ENCODE measurements around the gene HINT2.

HINT2 gene

DNA sequence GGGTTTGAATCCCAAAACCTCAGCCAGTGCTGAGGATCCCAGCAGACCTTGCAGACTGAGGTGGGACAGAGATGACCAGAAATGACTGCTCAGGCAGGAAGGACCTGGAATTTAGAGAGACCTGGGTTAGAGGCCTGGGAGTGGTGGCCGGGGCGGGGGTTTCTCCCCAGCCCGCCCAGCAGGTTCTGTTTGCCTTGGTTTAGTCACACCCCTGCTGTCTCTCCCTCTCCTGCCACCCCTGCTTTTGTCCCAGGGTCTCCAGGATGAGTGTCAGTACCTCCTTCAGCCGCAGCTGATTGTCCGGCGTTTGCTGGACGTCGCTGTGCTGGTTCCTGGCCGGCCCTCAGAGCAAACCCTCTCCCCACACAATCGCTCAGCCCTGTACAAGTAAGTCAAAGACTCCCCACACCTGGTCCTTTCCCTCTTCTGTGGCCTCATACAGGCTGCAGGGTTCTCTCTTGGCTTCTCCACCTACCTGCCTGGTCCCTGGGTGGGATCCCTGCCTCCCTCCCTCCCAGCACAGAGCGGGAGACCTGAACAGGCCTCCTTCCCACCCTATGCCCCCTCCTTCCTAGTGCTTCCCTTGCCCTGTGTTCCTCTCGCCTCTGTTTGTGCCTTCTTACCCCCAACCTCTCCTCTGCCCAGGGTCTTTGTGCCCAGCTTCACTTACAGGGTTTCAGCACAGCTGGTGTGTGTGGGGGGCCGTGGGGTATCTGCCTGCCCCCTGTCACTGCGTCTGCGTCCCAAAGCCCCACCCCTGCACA, 26.2 kb upstream of the HINT2 start:
- no peak for DNase-seq

- DNase-seq: no peak
Measured at GRCh38 chr9:35839926-35840325, 25.1 kb upstream of the HINT2 start.

GRCh38 chr9:35836595-35836994, 21.8 kb upstream of the HINT2 start:
- DNase-seq: no peak

DNA sequence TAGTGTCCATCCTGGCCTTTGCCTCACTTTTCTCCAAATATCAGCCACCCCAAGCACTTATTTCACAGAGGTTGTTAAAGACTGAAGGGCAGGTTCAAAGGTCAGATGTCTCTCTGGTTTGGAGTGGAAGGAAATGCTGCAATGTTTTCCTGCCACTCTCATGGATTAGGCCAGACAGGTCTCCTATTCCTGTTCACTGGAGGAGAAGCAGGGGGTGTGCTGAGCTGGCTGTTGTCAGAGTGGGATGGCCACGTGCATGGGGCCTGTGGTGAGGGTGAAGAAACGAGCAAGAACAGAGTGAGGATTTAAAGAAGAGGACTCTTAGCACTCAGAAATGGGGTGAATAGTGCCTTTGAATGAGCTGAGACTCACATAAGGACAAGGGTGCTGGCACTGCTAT, 20.9 kb upstream of the HINT2 start:
- no peak for DNase-seq

GRCh38 chr9:35835216-35835632, 20.4 kb upstream of the HINT2 start:
- no peak for DNase-seq

GRCh38 chr9:35834260-35835215, 19.7 kb upstream of the HINT2 start:
- DNase-seq: no peak

- no peak for DNase-seq
Measured at GRCh38 chr9:35832814-35833213, 18.0 kb upstream of the HINT2 start.

DNA sequence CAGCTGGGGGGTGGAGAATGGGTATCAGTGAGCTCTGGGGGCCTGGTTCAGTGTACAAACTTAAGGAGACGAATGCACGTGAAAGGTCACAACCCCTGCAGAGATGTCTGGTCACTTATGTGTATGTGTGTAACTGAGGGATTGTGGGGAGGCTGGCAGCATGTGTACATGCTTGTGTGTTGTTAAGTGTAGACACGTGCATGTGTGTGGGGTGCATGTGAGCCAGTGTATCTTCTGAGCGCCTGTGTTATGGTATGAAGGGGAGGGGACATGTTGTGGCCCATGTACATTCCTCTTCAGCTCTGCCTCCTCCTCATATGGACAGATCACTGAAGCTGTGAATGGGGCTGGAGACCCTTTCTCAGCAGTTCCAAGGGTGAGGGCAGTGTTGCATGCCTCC, 16.2 kb upstream of the HINT2 start:
- no peak for DNase-seq

- DNase-seq: no peak
Measured at GRCh38 chr9:35829764-35830096, 14.9 kb upstream of the HINT2 start.

DNA sequence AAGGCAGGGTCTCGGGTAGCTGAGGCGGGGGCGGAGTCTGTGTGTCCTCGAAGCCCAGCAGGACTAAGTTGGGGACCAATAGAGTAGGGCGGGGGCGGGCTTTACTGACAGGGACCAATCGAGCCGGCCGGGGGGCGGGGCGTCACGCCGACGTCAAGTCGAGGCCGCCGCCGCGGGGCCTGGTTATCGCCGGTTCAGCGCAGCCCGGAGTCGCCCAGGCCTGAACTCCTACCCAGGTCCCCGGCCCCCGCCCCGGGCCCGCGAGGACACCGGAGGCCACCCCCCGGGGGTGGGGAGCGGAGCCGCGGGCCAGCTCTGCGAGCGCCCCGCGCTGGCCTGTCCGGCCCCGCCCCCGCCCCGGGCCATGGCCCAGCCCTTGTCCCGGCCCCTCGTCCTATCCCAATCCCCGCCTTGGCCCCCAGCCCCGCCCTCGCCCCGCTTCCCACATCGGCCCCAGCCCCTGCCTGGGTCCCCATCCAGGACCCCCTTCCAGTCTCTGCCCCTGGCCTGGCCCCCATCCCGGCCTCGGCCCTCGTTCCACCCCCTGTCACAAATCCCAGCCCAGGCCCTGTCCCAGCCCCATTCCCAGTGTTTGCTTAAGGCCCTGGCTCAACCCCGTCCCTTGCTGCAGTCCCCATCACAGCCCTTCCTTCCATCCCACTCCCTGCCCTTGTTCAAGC, 14.4 kb upstream of the HINT2 start, which contains the start of gene TMEM8B:
Gene TMEM8B (plus strand): TSS at position 145 of the 680 bp plus-strand sequence. CDS start 220 bp downstream, at position 365.
- DNase-seq: peak; percentile 97

DNA sequence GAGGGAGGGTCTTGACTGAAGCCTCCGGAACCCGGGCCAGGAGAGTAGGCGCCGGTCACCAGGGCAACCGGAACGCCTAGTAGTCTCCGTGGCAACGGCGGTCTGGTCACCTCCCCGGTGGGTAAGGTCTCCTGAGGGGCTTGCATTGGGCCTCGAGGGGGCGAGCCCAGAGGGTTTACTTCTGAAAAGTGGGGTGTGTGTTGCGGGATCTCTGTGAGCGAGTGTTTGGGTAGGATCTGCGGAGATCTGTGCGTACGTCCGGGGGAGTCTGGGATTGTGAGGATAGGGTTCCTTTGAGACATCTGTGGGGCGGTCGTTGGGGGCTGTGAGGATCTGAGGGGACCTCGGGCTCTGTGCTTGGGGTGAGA, 13.9 kb upstream of the HINT2 start, which contains the start of gene FAM221B:
Gene FAM221B (minus strand): TSS at position 17 of the 368 bp plus-strand sequence. CDS start 2,571 bp downstream, outside the sequence.
- no peak for DNase-seq

DNA sequence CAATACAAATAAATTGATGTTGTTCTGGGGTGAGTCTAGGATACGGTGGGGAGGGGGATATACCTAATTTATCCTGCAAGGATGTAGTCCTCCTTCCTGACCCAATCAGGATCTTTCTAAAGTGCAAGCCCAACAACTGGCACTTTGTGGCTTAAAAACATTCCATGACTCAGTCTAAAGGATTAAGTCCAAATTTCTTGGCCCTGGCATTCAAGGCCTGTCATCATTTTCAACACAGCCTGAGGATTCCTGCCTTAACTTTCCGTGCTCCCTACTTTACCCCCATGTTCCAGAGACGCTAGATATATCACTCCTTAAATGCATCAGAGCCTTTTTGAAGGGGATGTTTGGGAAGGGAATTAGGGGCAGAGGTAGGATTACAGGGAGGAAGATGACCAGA, 12.6 kb upstream of the HINT2 start:
- no peak for DNase-seq

DNA sequence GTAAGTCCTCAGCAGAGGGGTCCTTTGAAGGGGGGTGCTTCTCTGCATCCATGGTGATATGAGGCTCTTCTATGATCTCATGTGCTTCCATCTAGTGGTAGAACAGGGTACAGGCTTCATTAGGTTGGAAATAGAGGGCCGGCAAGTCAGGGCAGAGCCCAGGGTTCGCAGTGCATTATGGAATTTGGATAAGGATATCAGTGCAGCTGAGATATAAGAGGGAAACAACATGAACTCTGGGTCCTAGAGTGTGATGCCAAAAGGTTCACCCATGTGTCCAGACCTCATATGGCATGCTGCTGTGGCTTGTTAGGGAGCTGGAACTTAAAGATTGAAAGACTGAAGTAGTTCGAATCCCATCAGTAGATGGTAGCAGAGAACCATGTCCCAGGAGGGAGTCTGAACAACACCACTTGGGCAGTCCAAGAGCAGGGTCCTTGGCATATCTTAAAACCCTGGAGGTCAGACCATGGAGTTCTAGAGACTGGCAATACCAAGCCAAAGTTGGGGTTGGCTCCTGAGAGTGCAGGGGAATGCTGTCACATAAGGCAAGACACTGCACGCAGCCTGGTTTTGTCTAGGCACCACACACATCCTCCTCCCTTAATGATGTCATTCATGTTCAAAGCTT, 11.3 kb upstream of the HINT2 start:
- DNase-seq: peak; percentile 68

DNA sequence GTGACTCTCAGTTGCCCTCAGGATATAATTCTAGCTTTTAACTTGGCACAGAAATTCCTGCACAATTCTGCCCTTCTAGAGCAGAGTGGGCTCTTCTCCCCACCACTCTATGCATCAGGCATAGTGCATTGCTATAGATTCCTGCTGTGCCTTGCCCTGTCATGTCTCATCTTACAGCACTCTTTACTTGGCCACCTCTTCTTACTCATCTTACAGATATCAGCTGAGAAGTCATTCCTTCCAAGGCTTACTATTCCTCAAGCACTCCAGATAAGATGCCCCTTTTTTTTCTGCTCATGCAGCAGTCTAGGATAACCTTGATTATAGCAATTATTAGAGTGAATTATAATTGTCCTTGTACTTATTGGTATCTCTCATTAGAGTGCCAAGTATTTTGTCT, 8.1 kb upstream of the HINT2 start:
- no peak for DNase-seq

DNA sequence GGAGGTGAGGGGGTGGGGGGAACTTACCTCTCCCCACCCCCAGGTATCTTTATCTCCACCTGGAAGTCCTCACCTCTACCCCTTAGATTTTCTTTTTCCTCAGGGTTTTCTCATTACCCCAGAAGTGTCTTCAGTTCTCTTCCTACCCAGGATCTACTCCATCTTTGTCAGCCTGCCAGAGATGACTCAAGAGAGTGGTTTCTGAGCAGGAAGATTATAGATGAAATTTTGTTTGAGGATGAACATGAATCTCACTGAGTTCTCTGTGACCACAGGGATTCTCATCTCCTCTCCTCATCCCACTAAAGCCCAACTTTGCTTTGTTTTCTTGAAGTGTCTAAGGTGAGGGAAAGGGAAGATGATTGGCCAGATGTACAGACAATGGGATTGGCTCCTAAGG, 5.2 kb upstream of the HINT2 start:
- DNase-seq: no peak

GRCh38 chr9:35818341-35818740, 3.5 kb upstream of the HINT2 start:
- no peak for DNase-seq

- DNase-seq: no peak
Measured at GRCh38 chr9:35816708-35817107, 1.9 kb upstream of the HINT2 start.

DNA sequence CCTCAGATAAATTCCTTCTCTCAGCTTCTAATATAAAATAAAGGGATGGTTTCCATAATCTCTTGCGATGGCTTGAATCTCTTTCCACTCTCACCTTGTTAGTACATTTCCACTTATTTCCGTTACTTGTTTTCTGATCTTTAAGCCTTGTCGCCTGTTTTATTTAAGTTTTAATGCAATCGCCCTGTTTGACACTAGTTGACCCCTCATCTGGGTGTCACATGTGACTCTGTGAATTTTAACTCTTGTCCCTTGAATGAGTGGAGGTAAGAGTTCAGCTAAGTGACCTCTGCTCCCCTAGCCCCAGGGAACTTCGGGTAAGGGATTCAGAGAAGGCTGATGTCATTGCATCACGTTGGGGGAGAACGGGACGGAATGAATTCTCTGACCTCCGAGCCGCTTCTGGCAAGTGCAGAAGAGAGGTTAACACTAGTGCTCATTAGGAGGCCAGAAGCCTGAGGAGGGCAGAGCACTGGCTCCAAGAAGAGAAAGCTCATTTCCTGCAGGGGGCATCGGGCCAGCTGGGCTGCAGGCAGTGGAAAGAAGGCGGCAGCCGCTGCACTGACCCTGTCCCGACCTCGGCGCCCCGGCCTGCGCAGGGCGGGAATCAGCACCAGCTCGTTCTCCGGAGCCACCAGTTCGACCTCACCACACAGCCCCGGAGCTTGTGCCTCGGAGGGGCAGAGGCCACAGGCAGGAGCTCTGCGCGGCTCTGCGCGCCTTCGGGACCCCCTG, 569 bp downstream of the HINT2 start:
- DNase-seq: no peak

DNA sequence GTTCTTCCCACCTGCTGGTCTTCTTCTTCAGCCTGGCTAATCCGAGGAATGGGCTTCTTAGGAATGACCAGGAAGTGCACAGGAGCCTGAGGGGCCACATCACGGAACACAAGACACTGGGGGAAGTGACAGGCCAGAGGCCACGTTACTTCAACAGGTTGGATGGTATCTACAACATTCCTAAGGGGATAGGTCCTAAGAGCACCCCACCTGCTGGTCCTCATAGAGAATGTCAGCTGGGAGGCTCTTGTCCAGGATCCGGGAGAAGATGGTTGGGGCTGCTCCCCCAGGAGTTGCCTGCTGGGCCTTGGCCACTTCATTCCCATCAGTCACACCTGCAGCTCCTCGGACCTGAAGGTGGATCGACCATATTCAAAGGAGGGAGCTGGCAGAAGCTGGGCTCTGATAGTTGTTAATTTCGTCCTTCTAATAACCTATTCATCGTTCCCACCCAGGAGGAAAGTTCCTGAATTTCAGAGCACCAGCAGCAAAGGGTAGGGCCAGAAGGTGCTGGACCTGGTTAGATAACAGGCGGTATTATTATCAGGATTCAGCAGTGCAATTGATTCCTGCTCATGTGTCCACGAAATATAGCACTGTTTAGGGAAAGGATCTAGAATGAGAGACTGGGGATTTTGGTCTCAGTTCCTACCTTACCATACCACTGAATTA, 1.3 kb downstream of the HINT2 start:
- DNase-seq: no peak

DNA sequence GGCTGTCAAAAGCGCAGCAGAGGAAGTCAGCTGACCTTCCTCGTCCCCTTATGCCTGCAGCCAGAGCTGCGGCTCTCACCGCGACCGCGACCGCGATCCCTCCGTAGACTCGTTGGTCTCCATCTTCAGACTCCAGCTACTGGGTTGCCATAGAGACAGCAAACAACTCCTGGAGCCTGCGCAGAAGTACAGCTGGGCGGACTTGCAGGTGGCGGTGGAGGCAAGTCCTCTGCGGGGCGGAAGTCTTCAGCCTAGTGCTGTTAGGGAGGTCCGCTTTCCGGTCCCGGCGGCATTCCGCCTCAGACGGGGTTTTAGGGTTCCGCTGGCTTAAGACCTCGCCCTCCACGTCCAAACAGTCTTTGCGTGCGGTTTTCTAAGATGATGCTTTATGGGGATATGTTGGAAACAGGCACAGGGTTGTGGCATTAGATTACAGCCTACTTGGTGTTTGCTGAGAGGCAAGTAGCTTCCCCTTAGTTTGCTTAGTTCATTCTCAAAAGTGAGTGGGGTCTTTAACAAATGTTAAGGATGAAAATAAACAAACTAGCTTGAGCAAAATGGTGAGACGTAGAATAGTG, 2.7 kb downstream of the HINT2 start, which contains the start of gene SPAG8:
Gene SPAG8 (minus strand): TSS at position 238 of the 578 bp plus-strand sequence. CDS start 115 bp downstream, at position 123.
- DNase-seq: peak; percentile 93
